Measurements from ENCODE around the gene NPAS1.

Gene NPAS1

DNA sequence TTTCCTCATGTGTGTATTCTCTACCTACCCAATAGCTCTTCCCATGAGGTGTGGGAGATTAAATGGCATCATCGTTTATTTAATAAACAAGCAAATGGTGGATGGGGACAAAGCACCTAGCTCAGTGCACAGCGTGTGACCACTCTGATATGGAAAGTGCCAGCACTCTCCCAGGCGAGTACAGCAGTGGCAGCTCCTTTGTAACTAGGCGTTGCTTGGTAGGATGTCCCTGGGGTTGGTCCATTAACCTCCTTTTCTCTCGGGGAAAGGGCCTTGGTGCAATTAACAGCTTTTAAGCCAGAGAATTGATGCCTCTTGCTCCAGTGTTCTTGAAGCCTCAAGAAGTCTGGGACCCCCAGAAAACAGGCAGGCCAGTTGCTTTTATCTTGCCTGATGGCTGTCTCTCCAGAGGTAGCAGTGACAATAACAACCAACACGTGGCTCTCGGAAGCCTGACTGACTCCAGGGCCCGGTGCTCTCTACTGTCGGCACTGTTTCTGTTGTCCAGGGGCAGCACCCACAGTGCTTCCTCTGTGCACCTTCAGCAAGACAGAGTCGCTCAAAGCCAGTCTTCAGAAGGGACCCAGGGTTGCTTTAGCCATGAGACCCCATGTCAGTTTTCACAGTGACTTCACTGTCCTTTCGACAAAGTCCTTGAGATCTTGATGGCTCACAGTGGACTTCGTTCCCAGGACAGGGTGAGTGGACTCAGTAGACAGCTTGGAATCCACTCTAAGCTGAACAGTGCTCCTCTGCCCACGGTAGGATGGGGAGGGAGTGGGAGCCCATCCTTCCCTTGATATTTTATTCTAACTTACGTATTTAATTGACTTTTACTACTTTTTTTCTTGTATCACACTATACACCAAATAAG lies 33.9 kb upstream of the NPAS1 start:
- Histone ChIP-seq H3K36me3 (peaks cover 30 to 74% (median 45%) of the 10 kb centered on the region in 11 experiments), H4K20me1 (peaks cover 0 to 78% (median 44%) of the 10 kb centered on the region in 11 experiments; a peak in 20 of 22 replicates), H3K9me3 (replicated peaks in 1 of 11) (no peaks in the 10 kb centered on the region), H3K27ac (peak overlapping the region in 10 of 11 experiments; percentile 14 to 73 (median 64); a peak in 17 of 22 replicates), H3K27me3 (no peaks in the 10 kb centered on the region), H3K9ac (peak overlapping the region in 7 of 11 experiments; percentile 3 to 46 (median 30); a peak in 5 of 22 replicates), H3K4me3 (no peak overlapping the region), H3K4me2 (peak overlapping the region in 6 of 11 experiments; percentile 83 to 96 (median 88); a peak in 10 of 22 replicates), H3K4me1 (peaks cover 18 to 70% (median 53%) of the 10 kb centered on the region in 10 experiments)
- TF ChIP-seq Cebpa-rat (IDR thresholded peaks at IDR 0.05): no peak

- H3K4me3 ChIP-seq: no peak overlapping the region
- no peaks in the 10 kb centered on the region for H3K9me3 ChIP-seq (replicated peaks in 1 of 11)
- no peak overlapping the region for H3K4me2 ChIP-seq
- H4K20me1 ChIP-seq: peaks cover 0 to 79% (median 49%) of the 10 kb centered on the region in 11 experiments; a peak in 20 of 22 replicates
- H3K36me3 ChIP-seq: peaks cover 52 to 88% (median 62%) of the 10 kb centered on the region in 11 experiments
- peak overlapping the region in 2 of 11 experiments; percentile 9 to 33; a peak in 1 of 22 replicates for H3K9ac ChIP-seq
- no peaks in the 10 kb centered on the region for H3K27me3 ChIP-seq
- no peak overlapping the region; a peak in 2 of 22 replicates for H3K27ac ChIP-seq
- H3K4me1 ChIP-seq: peaks cover 17 to 52% (median 41%) of the 10 kb centered on the region in 10 experiments
- TF ChIP-seq Cebpa-rat (IDR thresholded peaks at IDR 0.05): no peak
Measured at GRCh38 chr19:46988614-46989230, 30.9 kb upstream of the NPAS1 start.

- Histone ChIP-seq H3K4me3 (peak overlapping the region in 2 of 10 experiments; percentile 30 to 42; a peak in 3 of 20 replicates), H3K27me3 (no peaks in the 10 kb centered on the region), H3K9me3 (replicated peaks in 1 of 11) (no peaks in the 10 kb centered on the region), H3K4me1 (peaks cover 15 to 28% (median 18%) of the 10 kb centered on the region in 10 experiments), H3K27ac (peak overlapping the region in 8 of 11 experiments; percentile 19 to 54 (median 38); a peak in 12 of 22 replicates), H3K4me2 (peak overlapping the region; percentile 56 to 94 (median 75)), H3K36me3 (peaks cover 69 to 97% (median 81%) of the 10 kb centered on the region in 11 experiments), H3K9ac (peak overlapping the region; percentile 14 to 61 (median 53); a peak in 18 of 22 replicates), H4K20me1 (peaks cover 7 to 83% (median 45%) of the 10 kb centered on the region in 11 experiments; a peak in 20 of 22 replicates)
- no peak for TF ChIP-seq Cebpa-rat (IDR thresholded peaks at IDR 0.05)
Measured at GRCh38 chr19:46990991-46991676, 28.5 kb upstream of the NPAS1 start.

DNA sequence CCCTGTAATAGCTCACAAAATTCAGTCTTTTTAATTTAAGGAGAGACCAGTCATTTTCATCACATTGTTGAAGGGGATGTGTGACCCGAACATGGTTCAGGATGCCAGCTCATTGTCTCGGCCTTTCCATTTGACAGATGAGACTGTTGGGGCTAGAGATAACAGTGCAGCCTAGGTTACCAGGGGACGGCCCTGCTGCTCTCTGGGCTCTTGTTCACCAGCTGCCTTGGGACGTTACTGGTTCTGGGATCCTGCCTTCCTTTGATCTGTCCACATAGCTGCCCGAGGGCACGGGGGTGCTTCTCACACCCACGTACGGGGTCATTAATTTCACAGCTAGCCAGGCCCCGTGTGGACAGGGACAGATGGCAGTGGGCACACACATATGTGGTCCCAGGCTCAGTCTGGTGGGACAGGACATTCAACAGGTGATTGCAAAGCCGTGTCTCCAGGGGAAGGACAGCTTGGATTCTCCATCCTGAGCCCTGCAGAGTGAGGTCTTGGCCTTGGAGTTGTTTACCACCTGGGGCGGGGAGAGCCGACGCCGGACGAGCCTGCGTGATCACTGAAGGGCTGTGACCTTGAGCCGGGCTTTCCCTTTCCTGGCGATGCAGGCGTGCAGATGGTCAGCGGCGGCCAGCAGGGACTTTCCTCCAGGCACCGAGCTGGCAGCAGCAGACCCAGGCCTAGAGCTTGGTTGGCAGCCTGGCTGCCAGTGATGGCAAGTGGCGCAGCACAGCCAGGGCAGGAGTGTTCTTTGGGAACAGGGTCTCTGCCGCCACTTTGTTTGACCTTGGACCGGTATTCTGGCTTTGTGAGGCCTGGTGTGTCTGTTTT lies 26.7 kb upstream of the NPAS1 start:
- no peak for TF ChIP-seq Cebpa-rat (IDR thresholded peaks at IDR 0.05)
- Histone ChIP-seq H4K20me1 (peaks cover 7 to 90% (median 43%) of the 10 kb centered on the region in 11 experiments; a peak in 20 of 22 replicates), H3K36me3 (peaks cover 74 to 98% (median 91%) of the 10 kb centered on the region in 11 experiments), H3K4me1 (peaks cover 15 to 26% (median 18%) of the 10 kb centered on the region in 10 experiments), H3K4me2 (no peak overlapping the region), H3K9ac (0 out of 22 replicates have a peak overlapping the region, but pooled peaks of 3 of the 11 experiments have one; percentile 3 to 22 (median 15)), H3K4me3 (no peak overlapping the region), H3K27me3 (no peaks in the 10 kb centered on the region), H3K27ac (peak overlapping the region in 1 of 11 experiments; percentile 18; a peak in 1 of 22 replicates), H3K9me3 (replicated peaks in 1 of 11) (no peaks in the 10 kb centered on the region)

GRCh38 chr19:46993622-46994021 lies 26.0 kb upstream of the NPAS1 start:
- H3K36me3 ChIP-seq: peaks cover 74 to 98% (median 91%) of the 10 kb centered on the region in 11 experiments

GRCh38 chr19:46994141-46994686 lies 25.4 kb upstream of the NPAS1 start:
- H4K20me1 ChIP-seq: peaks cover 7 to 89% (median 51%) of the 10 kb centered on the region in 11 experiments; a peak in 20 of 22 replicates
- H3K27me3 ChIP-seq: no peaks in the 10 kb centered on the region
- H3K27ac ChIP-seq: no peak overlapping the region; a peak in 1 of 22 replicates
- no peak overlapping the region for H3K9ac ChIP-seq
- peaks cover 74 to 98% (median 91%) of the 10 kb centered on the region in 11 experiments for H3K36me3 ChIP-seq
- peaks cover 15 to 24% (median 18%) of the 10 kb centered on the region in 10 experiments for H3K4me1 ChIP-seq
- H3K9me3 ChIP-seq (replicated peaks in 1 of 11): no peaks in the 10 kb centered on the region
- H3K4me2 ChIP-seq: no peak overlapping the region
- TF ChIP-seq Cebpa-rat (IDR thresholded peaks at IDR 0.05): no peak
- no peak overlapping the region for H3K4me3 ChIP-seq

More at GRCh38 chr19:46993622-46994021, 26.0 kb upstream of the NPAS1 start:
- H3K4me3 ChIP-seq: no peak overlapping the region
- no peak for TF ChIP-seq Cebpa-rat (IDR thresholded peaks at IDR 0.05)
- H3K27me3 ChIP-seq: no peaks in the 10 kb centered on the region
- no peaks in the 10 kb centered on the region for H3K9me3 ChIP-seq (replicated peaks in 1 of 11)
- H4K20me1 ChIP-seq: peaks cover 7 to 90% (median 50%) of the 10 kb centered on the region in 11 experiments; a peak in 20 of 22 replicates
- peaks cover 15 to 24% (median 18%) of the 10 kb centered on the region in 10 experiments for H3K4me1 ChIP-seq
- H3K4me2 ChIP-seq: no peak overlapping the region
- H3K9ac ChIP-seq: 0 out of 22 replicates have a peak overlapping the region, but pooled peaks of 2 of the 11 experiments have one; percentile 3 to 9
- H3K27ac ChIP-seq: no peak overlapping the region

DNA sequence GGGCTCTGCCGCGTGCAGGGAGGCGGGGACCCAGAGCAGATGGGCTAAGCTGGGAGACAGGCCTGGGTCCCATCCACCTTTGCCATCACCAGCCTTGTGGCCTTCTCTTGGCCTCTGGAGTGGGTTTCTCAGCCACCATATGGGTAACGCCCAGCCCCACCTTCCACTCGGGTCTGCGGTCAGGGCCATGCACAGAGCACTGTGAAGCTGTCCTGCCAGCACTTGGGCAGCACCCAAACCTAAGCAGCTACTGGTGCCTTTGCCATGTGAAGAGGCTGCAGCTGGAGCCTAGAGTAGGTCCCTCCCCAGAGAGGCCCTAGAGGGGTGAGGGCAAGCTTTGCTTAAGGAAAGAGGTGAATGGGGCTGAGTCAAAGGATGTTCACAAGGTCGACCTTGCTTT lies 24.1 kb upstream of the NPAS1 start:
- peaks cover 5 to 89% (median 47%) of the 10 kb centered on the region in 11 experiments; a peak in 19 of 22 replicates for H4K20me1 ChIP-seq
- H3K36me3 ChIP-seq: peaks cover 75 to 98% (median 91%) of the 10 kb centered on the region in 11 experiments
- H3K4me1 ChIP-seq: peaks cover 12 to 15% (median 13%) of the 10 kb centered on the region in 10 experiments
- H3K27ac ChIP-seq: no peak overlapping the region
- no peak for TF ChIP-seq Cebpa-rat (IDR thresholded peaks at IDR 0.05)
- no peaks in the 10 kb centered on the region for H3K9me3 ChIP-seq (replicated peaks in 1 of 11)
- no peak overlapping the region for H3K4me2 ChIP-seq
- no peak overlapping the region for H3K9ac ChIP-seq
- H3K27me3 ChIP-seq: peaks cover 0 to 4% (median 0%) of the 10 kb centered on the region in 11 experiments; a peak in 2 of 22 replicates
- no peak overlapping the region for H3K4me3 ChIP-seq
